Muscle layer of colon (tissue), 2 donors: ENCODE measurements around the gene FTL.
A peak's percentile ranks its signal among the peaks of the same experiment; 100 is the strongest.

Experiments used
- H3K27ac ChIP-seq: one replicate; pipeline ENCODE4 v1.7.0; 2013; ENCODE audit warnings: low read depth, mild to moderate bottlenecking, low read length, moderate library complexity
- H3K27me3 ChIP-seq, 2 donors: one replicate each; pipeline ENCODE4 v1.7.0; 2013; ENCODE audit warnings: low read length in 2 of 2, mild to moderate bottlenecking in 2 of 2; ENCODE audit not compliant: insufficient read depth in 2 of 2, control insufficient read depth in 1 of 2
- H3K36me3 ChIP-seq: one replicate; pipeline ENCODE4 v1.7.0; 2013; ENCODE audit warnings: mild to moderate bottlenecking, low read length; ENCODE audit not compliant: insufficient read depth
- H3K4me1 ChIP-seq: one replicate; pipeline ENCODE4 v1.7.0; 2013; ENCODE audit warnings: mild to moderate bottlenecking, low read length; ENCODE audit not compliant: insufficient read depth
- H3K4me3 ChIP-seq, 2 donors: one replicate each; pipeline ENCODE4 v1.7.0; 2013; ENCODE audit warnings: low read length in 2 of 2, low read depth in 1 of 2, mild to moderate bottlenecking in 1 of 2, moderate library complexity in 1 of 2
- H3K9ac ChIP-seq: one replicate; pipeline ENCODE4 v1.7.0; 2013; ENCODE audit warnings: low read length
- H3K9me3 ChIP-seq: one replicate; pipeline ENCODE4 v1.7.0; 2013; ENCODE audit warnings: mild to moderate bottlenecking, low read length
- donor health status: abdominal sarcoma.
- donor health status: Adenocarcinoma of cecum.

Gene FTL

GRCh38 chr19:48947258-48947542 lies 17.9 kb upstream of the FTL start:
- Histone ChIP-seq H3K4me1 (no peaks in the 10 kb centered on the region), H3K9me3 (no peaks in the 10 kb centered on the region), H3K9ac (no peak overlapping the region), H3K27me3 (no peaks in the 10 kb centered on the region), H3K4me3 (no peak overlapping the region), H3K27ac (no peak overlapping the region), H3K36me3 (no peaks in the 10 kb centered on the region)

- H3K27ac ChIP-seq = no peak overlapping the region
- no peaks in the 10 kb centered on the region for H3K9me3 ChIP-seq
- peaks cover under 1% of the 10 kb centered on the region for H3K4me1 ChIP-seq
- no peak overlapping the region for H3K4me3 ChIP-seq
- H3K36me3 ChIP-seq = no peaks in the 10 kb centered on the region
- no peak overlapping the region for H3K9ac ChIP-seq
- H3K27me3 ChIP-seq = no peaks in the 10 kb centered on the region
Measured at GRCh38 chr19:48950159-48950558, 14.9 kb upstream of the FTL start.

GRCh38 chr19:48950830-48951519 lies 14.1 kb upstream of the FTL start:
- H3K27me3 ChIP-seq = no peaks in the 10 kb centered on the region
- no peak overlapping the region for H3K9ac ChIP-seq
- peaks cover 9% of the 10 kb centered on the region for H3K4me1 ChIP-seq
- H3K36me3 ChIP-seq = peaks cover 3% of the 10 kb centered on the region
- no peak overlapping the region for H3K27ac ChIP-seq
- no peaks in the 10 kb centered on the region for H3K9me3 ChIP-seq
- H3K4me3 ChIP-seq = no peak overlapping the region

DNA sequence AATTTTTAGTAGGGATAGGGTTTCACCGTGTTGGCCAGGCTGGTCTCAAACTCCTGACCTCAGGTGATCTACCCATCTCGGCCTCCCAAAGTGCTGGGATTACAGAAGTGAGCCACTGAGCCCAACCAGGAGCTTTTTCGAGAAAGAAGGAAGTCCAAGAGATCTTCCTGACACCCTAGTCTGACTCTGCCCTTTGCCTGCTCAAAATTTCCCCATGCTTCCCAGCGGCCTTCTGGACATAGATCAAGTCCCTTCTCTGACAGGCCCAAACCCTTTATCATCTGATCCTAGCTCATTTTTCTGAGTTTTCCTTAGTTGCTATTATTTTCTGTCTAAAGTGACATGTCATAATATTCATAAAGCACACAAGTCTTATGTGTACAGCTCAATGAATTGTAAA lies 12.0 kb upstream of the FTL start:
- no peak overlapping the region for H3K4me3 ChIP-seq
- no peak overlapping the region for H3K9ac ChIP-seq
- H3K4me1 ChIP-seq = peaks cover 12% of the 10 kb centered on the region
- H3K9me3 ChIP-seq = no peaks in the 10 kb centered on the region
- H3K36me3 ChIP-seq = peaks cover 7% of the 10 kb centered on the region
- no peak overlapping the region for H3K27ac ChIP-seq
- no peaks in the 10 kb centered on the region for H3K27me3 ChIP-seq

DNA sequence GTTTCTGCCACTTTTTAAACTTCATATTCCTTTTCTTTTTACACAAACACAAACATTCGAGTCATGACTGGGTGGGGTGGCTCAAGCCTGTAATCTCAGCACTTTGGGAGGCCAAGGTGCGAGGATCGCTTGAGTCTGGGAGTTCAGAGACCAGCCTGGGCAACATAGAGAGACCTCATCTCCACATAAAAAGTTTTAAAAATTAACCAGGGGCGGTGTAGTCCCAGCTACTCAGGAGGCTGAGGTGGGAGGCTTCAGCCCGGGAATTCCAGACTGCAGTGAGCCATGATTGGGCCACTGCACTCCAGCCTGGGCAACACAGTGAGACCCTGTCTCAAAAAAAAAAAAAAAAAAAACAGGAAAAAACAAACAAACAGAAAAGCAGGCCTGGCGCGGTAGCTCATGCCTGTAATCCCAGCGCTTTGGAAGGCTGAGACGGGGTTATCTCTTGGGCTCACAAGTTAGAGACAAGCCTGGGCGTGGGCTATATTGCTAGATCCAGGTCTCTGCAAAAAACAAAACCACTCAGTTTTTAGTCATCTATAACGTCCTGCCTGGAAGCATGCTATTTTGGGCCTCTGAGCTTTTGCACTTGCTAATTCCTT lies 11.0 kb upstream of the FTL start:
- Histone ChIP-seq H3K4me1 (peaks cover 12% of the 10 kb centered on the region), H3K36me3 (peaks cover 7% of the 10 kb centered on the region), H3K9ac (no peak overlapping the region), H3K4me3 (peak overlapping the region in 1 of 2 donors; percentile 94), H3K27ac (peak overlapping the region; percentile 97), H3K9me3 (no peaks in the 10 kb centered on the region), H3K27me3 (no peaks in the 10 kb centered on the region)

DNA sequence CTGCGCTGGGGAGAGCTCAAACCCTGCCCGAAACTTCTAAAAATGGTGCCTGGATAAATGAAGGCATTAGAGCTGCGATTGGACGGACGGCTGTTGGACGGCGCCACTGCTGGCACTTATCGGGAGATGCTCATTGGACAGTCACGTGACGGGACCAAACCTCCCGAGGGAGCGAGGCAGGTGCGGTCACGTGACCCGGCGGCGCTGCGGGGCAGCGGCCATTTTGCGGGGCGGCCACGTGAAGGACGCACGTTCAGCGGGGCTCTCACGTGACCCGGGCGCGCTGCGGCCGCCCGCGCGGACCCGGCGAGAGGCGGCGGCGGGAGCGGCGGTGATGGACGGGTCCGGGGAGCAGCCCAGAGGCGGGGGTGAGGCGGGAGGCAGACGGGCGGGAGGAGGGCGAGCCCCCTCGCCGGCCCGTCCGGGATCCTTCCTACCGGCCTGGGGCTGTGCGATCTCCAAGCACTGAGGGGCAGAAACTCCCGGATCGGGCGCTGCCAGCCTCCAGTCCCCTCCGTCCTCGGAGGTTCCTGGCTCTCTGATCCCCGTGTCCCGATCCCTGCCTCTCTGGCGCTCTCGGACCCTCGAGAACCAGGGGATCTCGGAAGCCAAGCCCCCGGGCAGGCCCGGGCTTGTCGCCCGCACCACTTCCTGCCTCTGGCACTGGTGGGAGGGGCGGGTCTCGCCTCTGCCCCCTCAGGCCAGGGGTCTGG lies 10.4 kb upstream of the FTL start, which contains the start of gene BAX:
BAX (plus strand) TSS at position 281 of the 713 bp plus-strand sequence; CDS start at position 335, 54 bp downstream.
- no peaks in the 10 kb centered on the region for H3K9me3 ChIP-seq
- H3K4me3 ChIP-seq = peak within 1 kb of the TSS; percentile 94 to 96
- peaks cover 7% of the 10 kb centered on the region for H3K36me3 ChIP-seq
- no peaks in the 10 kb centered on the region for H3K27me3 ChIP-seq
- peak within 1 kb of the TSS; percentile 86 for H3K9ac ChIP-seq
- peaks cover 12% of the 10 kb centered on the region for H3K4me1 ChIP-seq
- H3K27ac ChIP-seq = peak within 1 kb of the TSS; percentile 97

GRCh38 chr19:48955308-48955958 lies 9.7 kb upstream of the FTL start:
- Histone ChIP-seq H3K27me3 (no peaks in the 10 kb centered on the region), H3K9me3 (no peaks in the 10 kb centered on the region), H3K9ac (peak overlapping the region; percentile 86), H3K4me3 (peak overlapping the region; percentile 94 to 96), H3K27ac (peak overlapping the region; percentile 97), H3K4me1 (peaks cover 12% of the 10 kb centered on the region), H3K36me3 (peaks cover 7% of the 10 kb centered on the region)

DNA sequence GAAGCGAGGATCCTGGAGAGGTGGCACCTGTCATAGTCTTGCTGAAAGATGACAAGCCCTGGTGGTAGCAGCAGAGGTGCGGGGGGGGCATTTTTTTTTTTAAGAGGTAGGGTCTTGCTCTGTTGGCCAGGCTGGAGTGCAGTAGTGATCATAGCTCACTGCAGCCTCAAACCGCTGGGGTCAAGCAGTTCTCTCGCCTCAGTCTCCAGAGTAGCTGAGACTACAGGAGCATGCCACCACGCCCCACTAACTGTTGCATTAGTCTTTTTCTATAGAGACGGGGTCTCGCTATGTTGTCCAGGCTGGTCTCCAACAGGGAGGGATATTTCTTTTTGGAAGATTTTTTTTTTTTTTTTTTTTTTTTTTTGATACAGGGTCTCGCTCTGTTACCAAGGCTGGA lies 7.1 kb upstream of the FTL start:
- Histone ChIP-seq H3K9ac (no peak overlapping the region), H3K4me1 (peaks cover 13% of the 10 kb centered on the region), H3K27me3 (no peaks in the 10 kb centered on the region), H3K4me3 (no peak overlapping the region), H3K27ac (no peak overlapping the region), H3K9me3 (no peaks in the 10 kb centered on the region), H3K36me3 (peaks cover 7% of the 10 kb centered on the region)

DNA sequence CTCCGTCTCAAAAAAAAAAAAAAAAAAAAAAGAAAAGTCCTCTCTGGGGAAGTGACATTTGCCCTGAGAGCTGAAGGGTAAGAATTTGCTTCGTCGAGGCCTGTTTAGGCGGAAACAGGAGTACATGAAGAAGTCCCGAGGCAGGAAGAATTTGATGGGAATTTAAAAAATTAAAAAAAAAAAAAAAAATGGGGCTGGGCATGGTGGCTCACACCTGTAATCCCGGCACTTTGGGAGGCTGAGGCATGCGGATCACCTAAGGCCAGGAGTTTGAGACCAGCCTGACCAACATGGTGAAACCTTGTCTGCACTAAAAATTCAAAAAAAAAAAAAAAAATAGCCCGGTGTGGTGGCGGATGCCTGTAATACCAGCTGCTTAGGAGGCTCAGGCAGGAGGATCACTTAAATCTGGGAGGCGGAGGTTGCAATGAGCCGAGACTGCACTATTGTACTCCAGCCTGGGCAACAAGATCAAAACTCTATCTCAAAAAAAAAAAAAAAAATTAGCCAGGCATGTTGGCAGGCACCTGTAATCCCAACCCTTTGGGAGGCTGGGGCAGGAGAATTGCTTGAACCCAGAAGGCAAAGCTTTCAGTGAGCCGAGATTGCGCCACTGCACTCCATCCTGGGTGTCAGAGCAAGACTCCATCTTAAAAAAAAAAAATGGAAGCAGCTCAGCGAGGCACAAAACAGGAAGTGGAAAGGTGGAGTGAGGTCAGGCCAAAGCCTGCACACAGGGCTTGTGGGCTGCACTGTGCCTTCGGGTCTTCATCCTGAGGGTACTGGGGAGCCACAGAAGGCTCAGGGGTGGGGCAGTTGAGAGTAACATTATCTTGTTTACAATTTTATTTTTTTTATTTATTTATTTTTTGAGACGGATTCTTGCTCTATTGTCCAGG lies 5.5 kb upstream of the FTL start:
- peaks cover 7% of the 10 kb centered on the region for H3K36me3 ChIP-seq
- H3K27ac ChIP-seq = no peak overlapping the region
- H3K4me1 ChIP-seq = peaks cover 29% of the 10 kb centered on the region
- H3K4me3 ChIP-seq = no peak overlapping the region
- H3K9me3 ChIP-seq = no peaks in the 10 kb centered on the region
- no peaks in the 10 kb centered on the region for H3K27me3 ChIP-seq
- H3K9ac ChIP-seq = no peak overlapping the region

GRCh38 chr19:48961051-48961649 lies 4.0 kb upstream of the FTL start:
- Histone ChIP-seq H3K36me3 (peaks cover 5% of the 10 kb centered on the region), H3K27me3 (no peaks in the 10 kb centered on the region), H3K4me1 (peaks cover 22% of the 10 kb centered on the region), H3K9me3 (no peaks in the 10 kb centered on the region), H3K4me3 (no peak overlapping the region), H3K27ac (peak overlapping the region; percentile 34), H3K9ac (no peak overlapping the region)
